GM18511 (cell line): ENCODE data around the gene PAIP2.

Source experiments
- ATAC-seq: cut with Tn5 transposase; IDR thresholded peaks from one replicate; pipeline ENCODE4 v1.9.1; 2021; ENCODE audit warnings: mild to moderate bottlenecking, moderate library complexity; ENCODE audit not compliant: unreplicated experiment

The PAIP2 gene

DNA sequence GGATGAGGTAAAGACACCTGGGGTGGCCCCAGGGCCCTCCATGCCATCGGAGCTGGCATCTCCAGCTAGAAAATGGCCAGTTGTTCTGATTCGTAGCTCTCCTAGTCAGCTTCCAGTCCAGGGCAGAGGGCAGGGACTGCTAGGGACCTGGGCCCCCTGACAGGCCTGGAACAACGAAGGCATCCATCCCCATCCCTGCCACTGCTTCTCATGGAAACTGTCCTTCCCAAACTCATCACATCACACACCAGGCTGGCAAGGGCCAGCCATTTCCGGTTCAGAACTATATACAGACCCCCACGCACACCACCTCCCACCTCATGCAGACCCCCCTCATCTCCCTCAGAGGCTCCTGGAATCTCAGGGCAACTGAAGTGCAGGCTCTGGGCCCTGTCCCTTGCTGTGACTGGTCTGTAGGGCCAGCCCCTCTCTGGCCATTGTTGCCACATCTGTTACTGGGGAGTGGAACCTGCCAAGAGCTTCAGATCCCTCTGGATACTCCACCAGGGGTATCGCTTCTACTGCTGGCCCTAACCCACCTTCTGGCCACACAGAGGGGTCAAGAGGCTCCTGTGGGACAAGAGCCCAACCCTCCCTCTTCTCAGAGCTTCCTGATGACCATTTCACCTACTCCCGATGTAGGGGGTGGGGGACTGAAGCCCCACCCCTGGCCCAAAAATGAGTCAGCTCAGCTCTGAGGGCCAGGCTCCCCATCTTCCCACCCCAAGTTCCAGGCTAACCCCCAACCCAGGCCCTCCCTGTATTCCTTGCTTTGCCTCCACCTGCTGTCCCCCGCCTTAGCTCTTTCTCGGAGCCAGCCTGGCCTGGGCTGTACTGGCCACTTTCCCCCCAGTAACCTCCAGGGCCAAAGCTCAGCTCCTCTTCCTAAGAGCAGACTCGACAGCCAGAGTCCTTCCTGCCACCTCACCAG, 49.2 kb downstream of the PAIP2 start:
- no peak for ATAC-seq

- ATAC-seq = peak; percentile 0
Measured at GRCh38 chr5:139391570-139392323, 50.1 kb downstream of the PAIP2 start.

DNA sequence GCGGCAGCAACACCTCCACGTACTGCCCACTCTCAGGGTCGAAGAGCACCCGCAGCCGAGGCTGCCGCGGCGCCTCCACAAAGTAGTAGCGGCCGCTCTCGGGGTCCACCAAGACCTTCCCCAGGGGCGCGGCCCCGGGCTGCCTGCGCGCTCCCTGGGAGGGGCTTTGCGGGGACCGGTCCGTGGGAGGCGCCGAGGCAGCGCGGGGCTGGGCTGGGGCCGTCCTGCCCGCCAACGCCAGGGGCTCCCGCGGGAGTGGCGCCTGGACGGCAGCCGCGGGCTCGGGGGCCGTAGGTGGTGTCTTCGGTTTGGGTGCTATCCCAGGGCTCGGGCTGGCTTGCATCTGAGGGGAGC, 50.6 kb downstream of the PAIP2 start:
- peak; percentile 16 for ATAC-seq

- peak; percentile 56 for ATAC-seq
Measured at GRCh38 chr5:139392678-139393496, 51.2 kb downstream of the PAIP2 start.

DNA sequence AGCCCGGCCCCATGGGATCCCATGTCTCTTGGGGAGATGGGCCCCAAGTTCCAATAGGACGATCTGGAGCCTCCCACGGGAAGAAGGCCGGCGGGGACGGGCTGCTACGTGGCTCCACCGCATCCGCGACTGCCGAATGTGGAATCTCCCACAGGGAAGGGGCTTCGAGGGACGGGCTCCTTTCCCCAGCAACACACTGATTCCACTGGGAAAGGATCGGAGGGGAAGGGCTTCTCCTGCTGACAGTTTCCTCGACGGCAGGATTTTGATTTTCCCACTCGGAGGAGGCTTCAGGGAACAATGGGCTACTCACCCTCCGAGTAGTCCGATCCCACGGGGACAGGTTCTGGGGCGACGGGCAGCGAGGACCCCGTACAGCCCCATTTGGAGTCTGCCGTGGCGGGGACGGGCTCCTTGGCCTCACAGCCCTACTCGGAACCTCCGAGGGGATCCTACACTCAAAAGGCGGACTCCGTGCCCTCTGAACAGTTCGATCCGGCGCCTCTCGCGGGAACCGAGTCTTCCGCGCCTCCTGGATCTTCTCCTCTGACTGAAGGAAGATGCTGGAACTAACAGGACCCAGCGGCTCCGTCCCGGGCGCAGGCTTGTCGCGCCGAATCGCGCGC, 52.0 kb downstream of the PAIP2 start:
- ATAC-seq = no peak

GRCh38 chr5:139394123-139394653, 52.5 kb downstream of the PAIP2 start:
- peak; percentile 24 for ATAC-seq

DNA sequence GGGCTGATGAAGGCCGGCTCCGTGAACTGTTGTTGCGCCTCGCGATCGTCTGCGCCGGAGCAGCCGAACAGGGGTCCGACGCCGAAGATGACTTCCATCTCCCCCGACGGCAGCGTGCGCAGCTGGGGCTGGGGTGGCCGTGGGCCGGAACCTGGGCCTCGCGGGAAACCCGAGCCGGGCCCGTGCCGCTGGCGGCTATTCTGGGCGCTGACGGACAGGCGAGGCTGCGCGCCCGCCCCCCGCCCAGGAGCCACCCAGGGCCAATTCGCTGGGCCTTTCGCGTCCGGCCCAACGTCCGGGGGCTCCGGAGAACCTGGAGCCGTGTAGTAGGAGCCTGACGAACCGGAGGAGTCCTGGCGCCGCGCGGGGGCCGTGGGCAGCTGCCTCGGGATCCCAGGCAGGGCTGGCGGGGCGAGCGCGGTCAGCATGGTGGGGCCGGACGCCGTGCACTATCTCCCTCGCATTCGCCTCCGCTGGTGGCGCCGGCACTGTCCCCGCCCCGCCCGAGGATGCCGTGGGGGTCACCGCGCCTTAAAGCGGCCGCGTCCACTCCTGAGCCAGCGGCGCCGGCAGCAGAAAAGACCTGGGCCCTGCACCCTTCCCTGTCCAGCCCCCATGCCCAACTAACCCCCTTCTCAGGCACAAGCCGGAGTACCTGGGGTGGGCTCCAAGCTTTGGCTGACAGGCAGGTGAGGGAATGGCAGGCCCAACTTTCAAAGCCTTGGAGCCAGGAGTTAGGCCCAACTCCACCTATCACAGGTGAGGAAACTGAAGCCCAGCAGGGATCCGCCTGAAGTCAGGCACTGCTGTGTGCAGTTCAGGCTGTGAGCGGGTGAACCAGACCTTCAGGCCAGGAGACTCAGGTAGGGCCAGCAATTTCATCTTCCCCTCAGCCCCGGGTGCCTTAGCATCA, 53.3 kb downstream of the PAIP2 start, which contains the start of gene PROB1:
Gene PROB1 (minus strand): TSS at position 451 of the 913 bp plus-strand sequence. CDS start 23 bp downstream, at position 428.
- ATAC-seq = no peak

DNA sequence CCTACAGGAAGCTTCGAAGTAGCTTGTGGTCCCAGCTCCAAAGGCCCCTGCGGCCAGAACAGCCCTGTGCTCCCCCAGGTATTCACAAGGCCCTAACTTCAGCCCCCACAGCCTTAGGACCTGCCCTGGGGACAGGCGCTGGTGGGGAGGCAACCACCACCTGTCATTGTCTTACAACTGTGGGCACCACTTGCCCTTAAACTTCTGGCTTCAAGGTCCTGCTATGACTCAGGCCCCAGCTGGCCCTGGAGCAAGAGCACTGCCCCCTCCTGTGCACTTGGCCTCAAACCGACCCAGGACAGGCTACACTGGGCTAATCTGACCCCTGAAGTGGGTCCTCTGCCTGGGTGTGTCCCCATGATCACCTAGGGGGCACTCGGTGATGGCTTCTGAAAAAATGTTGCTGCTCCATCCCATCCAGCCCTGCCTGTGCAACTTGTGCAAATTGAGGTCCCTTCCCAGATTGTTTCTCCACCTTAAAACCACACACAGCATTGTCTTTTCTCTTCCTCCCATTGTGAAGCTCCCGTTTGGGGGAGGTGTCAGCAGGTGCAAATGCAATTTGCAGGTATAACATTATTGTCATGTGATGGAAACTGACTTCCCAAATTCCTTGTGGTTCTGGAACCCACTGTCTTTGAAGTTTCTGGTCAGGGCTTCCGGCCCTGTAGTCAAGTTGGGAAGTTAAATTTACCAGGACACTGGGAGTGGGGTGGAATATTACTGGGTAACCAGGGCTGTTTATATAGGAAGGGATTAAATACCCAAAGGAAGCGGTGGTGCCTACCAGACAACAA, 54.4 kb downstream of the PAIP2 start:
- no peak for ATAC-seq

GRCh38 chr5:139396691-139397090, 55.0 kb downstream of the PAIP2 start:
- ATAC-seq = no peak

GRCh38 chr5:139397921-139398320, 56.3 kb downstream of the PAIP2 start:
- ATAC-seq = no peak

DNA sequence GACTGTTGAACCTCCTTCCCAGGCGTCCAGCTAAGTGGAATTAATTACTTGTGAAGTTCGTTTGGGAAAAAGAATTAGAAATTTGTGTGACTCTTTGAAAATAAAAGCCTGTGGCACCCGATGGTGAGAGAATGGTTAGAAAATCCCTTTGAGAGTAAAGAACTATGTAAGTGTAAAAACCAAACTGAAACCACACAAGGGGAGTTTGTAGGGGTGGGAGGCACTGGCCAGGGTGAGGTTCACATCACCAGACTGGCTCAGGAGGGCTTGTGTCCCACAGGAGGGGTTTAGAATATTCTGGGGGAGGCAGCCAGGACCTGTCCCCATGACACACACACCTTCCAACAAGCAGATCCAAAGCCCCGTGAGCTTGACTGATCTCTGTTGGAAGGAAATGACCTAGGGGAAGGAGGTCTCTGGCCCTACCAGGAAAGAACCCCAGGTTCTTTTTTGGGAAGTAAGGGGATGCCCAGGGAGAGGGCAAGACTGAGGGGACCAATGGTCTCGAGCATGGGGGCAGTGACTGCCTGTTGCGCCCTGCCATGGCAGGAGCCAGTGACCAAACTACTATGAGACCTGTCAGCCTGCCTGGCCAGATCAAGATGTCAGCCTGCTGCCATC, 58.0 kb downstream of the PAIP2 start:
- no peak for ATAC-seq

GRCh38 chr5:139401546-139401945, 59.9 kb downstream of the PAIP2 start:
- no peak for ATAC-seq

- ATAC-seq = no peak
Measured at GRCh38 chr5:139402561-139403158, 61.0 kb downstream of the PAIP2 start.

GRCh38 chr5:139403418-139403786, 61.7 kb downstream of the PAIP2 start:
- ATAC-seq = no peak

GRCh38 chr5:139403787-139404483, 62.3 kb downstream of the PAIP2 start, which contains the start of gene SPATA24:
Gene SPATA24 (minus strand): TSS chr5:139404089. CDS start chr5:139404060, 29 bp downstream.
- peak; percentile 86 for ATAC-seq

- ATAC-seq = no peak
Measured at GRCh38 chr5:139404484-139404840, 62.8 kb downstream of the PAIP2 start.

DNA sequence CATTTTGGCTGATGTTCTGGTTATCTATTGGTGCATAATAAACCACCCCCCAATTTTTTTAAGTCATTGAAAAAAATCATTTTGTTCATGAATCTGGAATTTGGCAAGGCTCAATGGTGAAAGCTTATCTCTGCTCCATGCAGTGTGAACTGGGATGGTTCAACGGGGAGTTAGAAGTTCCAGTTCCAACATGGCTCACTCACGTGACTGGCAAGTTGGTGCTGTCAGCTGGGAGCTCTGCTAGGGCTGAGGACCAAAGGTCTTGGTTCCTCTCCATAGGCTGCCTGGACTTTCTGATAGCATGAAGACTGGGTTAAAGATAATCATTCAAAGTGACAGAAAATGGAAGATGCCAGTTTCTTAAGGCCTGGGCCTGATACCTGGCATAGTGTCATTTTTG, 65.3 kb downstream of the PAIP2 start:
- ATAC-seq = no peak
